NT2/D1 (cell line): Measurements from ENCODE around the gene P2RX3.

Experiments
- DNase-seq: peaks from one replicate; pipeline ENCODE4 v3.0.0-alpha.2; 2011; ENCODE audit warnings: low read depth, low spot score
- H3K27me3 ChIP-seq: 2 replicates; pipeline ENCODE4 v1.6.0; 2011; ENCODE audit warnings: mild to moderate bottlenecking; ENCODE audit not compliant: insufficient read length, insufficient read depth
- H3K36me3 ChIP-seq: 2 replicates; pipeline ENCODE4 v1.6.1; 2011; ENCODE audit warnings: mild to moderate bottlenecking, low read length, mixed read lengths; ENCODE audit not compliant: insufficient read depth, insufficient read length
- H3K4me1 ChIP-seq: 2 replicates; pipeline ENCODE4 v1.5.1; 2011; ENCODE audit not compliant: insufficient read depth, insufficient read length
- H3K4me3 ChIP-seq: 2 replicates; pipeline ENCODE4 v1.5.1; 2011; ENCODE audit warnings: low read depth; ENCODE audit not compliant: insufficient read length
- H3K9ac ChIP-seq: 2 replicates; pipeline ENCODE4 v1.6.0; 2011; ENCODE audit warnings: low read depth; ENCODE audit not compliant: insufficient read length
- H3K9me3 ChIP-seq: 2 replicates; pipeline ENCODE4 v1.5.1; 2011; ENCODE audit warnings: mild to moderate bottlenecking, low read length; ENCODE audit not compliant: insufficient read depth
- SUZ12 ChIP-seq: IDR thresholded peaks from 2 replicates; pipeline ENCODE4 v1.6.1; 2011; ENCODE audit not compliant: insufficient read length, insufficient read depth; ENCODE audit errors: extremely low read depth
- YY1 ChIP-seq: IDR thresholded peaks from 2 replicates; pipeline ENCODE4 v1.6.1; 2011; ENCODE audit not compliant: insufficient read length, insufficient read depth
- ZNF274 ChIP-seq: IDR thresholded peaks from 2 replicates; pipeline ENCODE4 v1.6.1; 2011; ENCODE audit warnings: mild to moderate bottlenecking, low read depth, low read length

The P2RX3 gene

GRCh38 chr11:57348636-57349313 is 10.6 kb downstream of the P2RX3 start:
- peaks cover 18% of the 10 kb centered on the region for H3K4me1 ChIP-seq
- H3K27me3 ChIP-seq, result peaks cover 10% of the 10 kb centered on the region
- peaks cover 13% of the 10 kb centered on the region for H3K9me3 ChIP-seq
- no peak for TF ChIP-seq SUZ12
- no peak for TF ChIP-seq YY1
- no peak for TF ChIP-seq ZNF274
- no peak overlapping the region for H3K9ac ChIP-seq
- no peaks in the 10 kb centered on the region for H3K36me3 ChIP-seq
- DNase-seq, result no peak
- no peak overlapping the region for H3K4me3 ChIP-seq

DNA sequence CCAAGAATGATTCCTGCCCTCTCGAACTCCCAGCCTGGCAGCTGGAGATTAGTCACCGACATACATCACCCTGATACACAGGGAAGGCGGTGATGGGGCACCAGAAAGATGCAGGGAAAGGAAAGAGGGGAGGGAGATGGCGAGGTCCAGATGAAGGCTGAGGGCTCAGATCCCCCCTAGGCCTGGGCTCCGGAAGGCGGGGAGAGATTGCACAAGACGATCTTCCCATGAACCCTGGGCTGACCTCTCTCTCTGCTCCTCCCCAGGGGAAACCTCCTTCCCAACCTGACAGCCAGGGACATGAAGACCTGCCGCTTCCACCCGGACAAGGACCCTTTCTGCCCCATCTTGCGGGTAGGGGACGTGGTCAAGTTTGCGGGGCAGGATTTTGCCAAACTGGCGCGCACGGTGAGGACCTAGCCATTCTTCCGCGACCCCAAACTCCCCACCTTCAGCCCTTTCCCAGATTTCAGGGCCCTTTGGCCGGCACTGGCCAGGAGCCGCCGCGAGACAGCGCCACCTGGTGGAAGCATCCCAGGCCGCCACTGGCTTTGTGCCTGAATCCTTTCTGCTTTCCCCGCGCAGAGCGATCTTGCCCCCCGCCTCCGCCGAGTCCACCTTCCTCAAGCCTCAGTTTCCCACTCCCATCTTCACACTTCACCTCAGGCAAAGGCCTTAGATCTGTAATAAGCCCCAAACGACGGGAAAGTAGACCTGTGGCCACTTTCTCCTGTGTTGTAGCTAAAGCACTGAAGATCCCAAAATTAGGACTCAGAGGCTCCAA is 11.5 kb downstream of the P2RX3 start:
- Histone ChIP-seq H3K27me3 (peaks cover 10% of the 10 kb centered on the region), H3K4me1 (peaks cover 14% of the 10 kb centered on the region), H3K36me3 (no peaks in the 10 kb centered on the region), H3K9me3 (peaks cover 13% of the 10 kb centered on the region), H3K4me3 (peak overlapping the region; percentile 33), H3K9ac (peak overlapping the region; percentile 74)
- DNase-seq, result no peak
- TF ChIP-seq SUZ12 (no peak), YY1 (no peak), ZNF274 (no peak)

- no peak overlapping the region for H3K9ac ChIP-seq
- DNase-seq, result no peak
- H3K4me1 ChIP-seq, result peaks cover 11% of the 10 kb centered on the region
- H3K36me3 ChIP-seq, result no peaks in the 10 kb centered on the region
- peaks cover 13% of the 10 kb centered on the region for H3K9me3 ChIP-seq
- H3K27me3 ChIP-seq, result peaks cover 2% of the 10 kb centered on the region
- TF ChIP-seq SUZ12 (no peak), YY1 (no peak), ZNF274 (no peak)
- H3K4me3 ChIP-seq, result no peak overlapping the region
Observed at GRCh38 chr11:57353036-57353435, 14.9 kb downstream of the P2RX3 start.

DNA sequence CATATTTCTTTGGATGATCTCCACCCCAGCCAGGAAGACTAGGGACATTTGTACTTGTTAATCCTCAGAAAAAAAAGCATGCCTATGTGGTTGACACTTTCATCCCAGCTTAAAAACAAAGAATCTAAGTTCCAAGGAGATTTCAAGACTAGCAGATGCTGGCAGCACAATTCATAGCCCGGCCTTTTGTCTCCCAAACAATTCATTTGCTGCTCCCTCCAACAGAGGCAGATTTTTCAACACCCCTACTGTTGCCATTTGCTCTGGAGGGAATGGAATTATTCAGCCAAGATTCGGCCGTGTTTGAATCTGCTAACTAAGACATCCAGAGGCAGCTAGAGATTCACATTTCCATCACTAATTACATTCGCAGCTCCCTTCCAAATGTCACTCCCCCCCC is 15.3 kb downstream of the P2RX3 start:
- Histone ChIP-seq H3K36me3 (no peaks in the 10 kb centered on the region), H3K9ac (no peak overlapping the region), H3K4me3 (no peak overlapping the region), H3K27me3 (no peaks in the 10 kb centered on the region), H3K9me3 (peaks cover 13% of the 10 kb centered on the region), H3K4me1 (peaks cover 9% of the 10 kb centered on the region)
- TF ChIP-seq YY1 (no peak), SUZ12 (no peak), ZNF274 (no peak)
- DNase-seq, result no peak

- Histone ChIP-seq H3K27me3 (no peaks in the 10 kb centered on the region), H3K4me3 (no peak overlapping the region), H3K9me3 (peaks cover 13% of the 10 kb centered on the region), H3K4me1 (peaks cover 12% of the 10 kb centered on the region), H3K36me3 (no peaks in the 10 kb centered on the region), H3K9ac (no peak overlapping the region)
- TF ChIP-seq SUZ12, result no peak
- no peak for TF ChIP-seq ZNF274
- no peak for TF ChIP-seq YY1
- no peak for DNase-seq
Observed at GRCh38 chr11:57353852-57354251, 15.7 kb downstream of the P2RX3 start.

GRCh38 chr11:57354699-57355098 is 16.5 kb downstream of the P2RX3 start:
- TF ChIP-seq YY1, result no peak
- TF ChIP-seq ZNF274, result no peak
- TF ChIP-seq SUZ12, result no peak
- Histone ChIP-seq H3K36me3 (no peaks in the 10 kb centered on the region), H3K27me3 (no peaks in the 10 kb centered on the region), H3K4me1 (peaks cover 12% of the 10 kb centered on the region), H3K9me3 (peaks cover 13% of the 10 kb centered on the region), H3K4me3 (no peak overlapping the region), H3K9ac (no peak overlapping the region)
- DNase-seq, result no peak

DNA sequence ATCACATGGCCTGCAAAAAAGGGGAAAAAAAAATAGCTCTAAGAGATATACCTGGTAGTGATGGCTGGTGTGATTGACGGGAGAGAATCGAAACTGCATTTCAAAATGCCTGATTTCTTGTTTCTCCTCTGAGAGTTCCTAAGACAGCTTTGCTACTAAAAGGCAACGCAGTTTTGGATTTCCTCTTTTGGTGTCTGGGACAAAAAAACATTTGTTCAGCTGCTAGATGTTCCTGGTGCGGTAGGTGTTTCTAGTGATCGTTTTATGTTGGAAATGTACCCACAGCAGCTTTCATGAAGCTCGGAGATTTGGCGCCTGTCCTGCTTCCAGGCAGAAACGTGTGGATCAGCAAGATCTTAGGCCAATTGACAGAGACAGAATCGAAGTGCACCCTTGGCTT is 18.1 kb downstream of the P2RX3 start:
- peaks cover 12% of the 10 kb centered on the region for H3K4me1 ChIP-seq
- H3K9ac ChIP-seq, result no peak overlapping the region
- H3K36me3 ChIP-seq, result no peaks in the 10 kb centered on the region
- DNase-seq, result no peak
- H3K27me3 ChIP-seq, result no peaks in the 10 kb centered on the region
- TF ChIP-seq YY1 (no peak), ZNF274 (no peak), SUZ12 (no peak)
- H3K4me3 ChIP-seq, result no peak overlapping the region
- peaks cover 7% of the 10 kb centered on the region for H3K9me3 ChIP-seq
